GM12801 (cell line): Measurements from ENCODE around the gene HMCN1.

Source experiments
- TF ChIP-seq, protein P1 (sequence below): IDR thresholded peaks from one replicate; pipeline ENCODE4 v1.5.1; 2011; ENCODE audit warnings: control low read depth; ENCODE audit not compliant: insufficient read length; ENCODE audit errors: extremely low read depth

Gene HMCN1

DNA sequence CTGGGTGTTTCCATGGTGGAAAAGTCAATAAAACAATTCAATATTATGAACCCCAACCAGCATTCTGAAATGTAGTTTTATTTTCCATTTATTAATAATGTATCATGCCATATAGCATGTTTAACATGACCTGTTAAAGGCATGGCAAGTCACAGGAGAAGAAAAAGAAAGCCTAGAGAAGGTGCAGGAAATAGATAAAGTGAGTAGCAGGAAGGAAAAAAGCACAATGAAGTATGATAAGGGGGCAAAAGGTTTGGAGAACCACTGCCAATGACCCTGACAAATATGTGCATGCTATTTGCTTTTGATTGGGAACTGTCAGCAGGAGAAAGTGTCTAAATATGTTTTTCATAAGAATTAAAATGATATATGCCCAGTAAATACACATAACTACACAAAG lies 85.6 kb downstream of the HMCN1 start:
- TF ChIP-seq, protein P1, sequence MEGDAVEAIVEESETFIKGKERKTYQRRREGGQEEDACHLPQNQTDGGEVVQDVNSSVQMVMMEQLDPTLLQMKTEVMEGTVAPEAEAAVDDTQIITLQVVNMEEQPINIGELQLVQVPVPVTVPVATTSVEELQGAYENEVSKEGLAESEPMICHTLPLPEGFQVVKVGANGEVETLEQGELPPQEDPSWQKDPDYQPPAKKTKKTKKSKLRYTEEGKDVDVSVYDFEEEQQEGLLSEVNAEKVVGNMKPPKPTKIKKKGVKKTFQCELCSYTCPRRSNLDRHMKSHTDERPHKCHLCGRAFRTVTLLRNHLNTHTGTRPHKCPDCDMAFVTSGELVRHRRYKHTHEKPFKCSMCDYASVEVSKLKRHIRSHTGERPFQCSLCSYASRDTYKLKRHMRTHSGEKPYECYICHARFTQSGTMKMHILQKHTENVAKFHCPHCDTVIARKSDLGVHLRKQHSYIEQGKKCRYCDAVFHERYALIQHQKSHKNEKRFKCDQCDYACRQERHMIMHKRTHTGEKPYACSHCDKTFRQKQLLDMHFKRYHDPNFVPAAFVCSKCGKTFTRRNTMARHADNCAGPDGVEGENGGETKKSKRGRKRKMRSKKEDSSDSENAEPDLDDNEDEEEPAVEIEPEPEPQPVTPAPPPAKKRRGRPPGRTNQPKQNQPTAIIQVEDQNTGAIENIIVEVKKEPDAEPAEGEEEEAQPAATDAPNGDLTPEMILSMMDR, result no peak

DNA sequence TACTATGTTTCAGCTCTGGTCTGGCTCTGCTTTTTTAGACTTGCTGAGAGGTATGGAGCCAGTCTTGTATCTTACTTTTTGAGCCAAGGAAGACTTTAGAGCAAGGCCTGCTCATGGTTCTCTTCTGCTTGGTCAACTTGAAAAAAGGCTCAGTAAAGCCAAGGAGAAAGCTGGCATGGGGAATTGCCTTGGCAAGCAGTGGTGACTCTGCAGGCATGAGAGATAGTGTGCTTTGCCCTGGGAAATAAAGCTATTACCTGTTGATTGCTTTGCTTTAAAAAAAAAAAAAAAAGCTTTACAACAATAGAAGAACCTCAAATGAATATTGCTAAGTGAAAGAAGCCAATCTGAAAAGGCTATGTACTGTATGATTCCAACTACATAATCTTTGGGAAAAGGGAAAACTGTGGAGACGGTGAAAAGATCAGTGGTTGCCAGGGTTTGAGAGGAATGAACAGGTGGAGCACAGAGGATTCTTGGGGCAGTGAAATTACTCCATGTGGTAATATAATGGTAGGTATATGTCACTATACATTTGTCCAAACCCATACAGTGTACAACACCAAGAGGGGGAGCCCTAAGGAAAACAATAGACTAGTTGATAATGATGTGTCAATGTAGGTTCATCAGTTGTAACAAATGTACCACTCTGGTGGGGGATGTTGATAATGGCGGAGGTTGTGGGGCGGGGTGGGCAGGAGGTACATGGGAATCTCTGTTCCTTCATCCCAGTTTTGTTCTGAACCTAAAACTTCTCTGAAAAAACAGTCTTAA lies 87.6 kb downstream of the HMCN1 start:
- TF ChIP-seq, protein P1, result no peak

DNA sequence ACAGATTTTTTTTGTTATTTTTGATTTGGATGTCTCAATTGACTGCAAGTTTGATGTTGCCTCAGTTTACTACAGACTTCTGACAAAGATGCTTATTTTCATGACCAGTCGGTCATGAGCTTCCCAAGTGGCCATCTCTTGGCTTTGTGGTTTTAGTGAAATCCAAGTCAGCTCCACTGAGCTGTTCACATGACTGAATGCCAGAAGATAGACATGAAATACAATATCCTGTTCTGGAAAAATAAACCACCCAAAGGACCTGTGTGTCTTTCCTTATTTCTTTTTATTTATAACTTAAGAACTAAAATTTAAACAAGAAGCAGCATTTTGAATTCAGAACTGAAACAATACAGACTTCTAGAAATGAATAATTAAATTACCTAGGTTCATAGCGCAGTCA lies 89.3 kb downstream of the HMCN1 start:
- TF ChIP-seq, protein P1, result no peak

DNA sequence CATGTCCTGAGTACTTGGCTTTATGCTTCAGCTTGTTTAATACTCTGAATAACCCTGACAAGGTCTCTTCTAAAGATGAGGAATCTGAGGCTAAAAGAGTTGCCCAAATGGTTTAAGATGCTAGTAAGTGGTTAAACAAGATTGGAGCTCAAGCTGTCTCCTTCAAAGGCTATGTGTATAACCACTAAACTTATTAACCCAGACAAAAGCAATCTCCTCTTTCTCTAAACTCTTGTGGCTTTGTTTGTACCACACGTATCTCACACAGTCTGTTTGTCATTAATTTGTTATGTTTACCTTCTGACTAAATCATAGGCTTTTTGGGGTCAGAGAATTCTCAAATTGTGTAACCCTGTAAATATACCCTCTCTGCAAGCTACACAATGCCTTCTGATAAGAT lies 89.9 kb downstream of the HMCN1 start:
- TF ChIP-seq, protein P1, result no peak

DNA sequence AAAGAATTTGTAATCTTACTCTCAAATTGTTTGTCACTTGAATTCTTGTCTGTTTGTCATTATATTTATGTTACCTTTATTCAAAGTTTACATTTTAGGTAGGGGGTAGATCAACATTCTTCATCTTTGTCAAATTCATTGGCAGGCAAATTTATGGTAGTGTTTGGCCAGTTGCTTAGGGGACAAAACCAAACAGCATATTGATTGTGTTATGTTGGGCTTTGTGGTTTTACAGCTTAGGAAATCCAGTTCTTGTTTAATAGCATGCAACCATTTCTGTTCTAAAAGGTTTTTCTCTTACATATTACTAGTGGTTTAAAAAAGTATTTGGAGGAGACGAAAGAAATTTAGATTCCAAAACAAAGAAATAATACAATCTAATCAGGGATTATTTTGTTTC lies 91.4 kb downstream of the HMCN1 start:
- TF ChIP-seq, protein P1, result no peak

DNA sequence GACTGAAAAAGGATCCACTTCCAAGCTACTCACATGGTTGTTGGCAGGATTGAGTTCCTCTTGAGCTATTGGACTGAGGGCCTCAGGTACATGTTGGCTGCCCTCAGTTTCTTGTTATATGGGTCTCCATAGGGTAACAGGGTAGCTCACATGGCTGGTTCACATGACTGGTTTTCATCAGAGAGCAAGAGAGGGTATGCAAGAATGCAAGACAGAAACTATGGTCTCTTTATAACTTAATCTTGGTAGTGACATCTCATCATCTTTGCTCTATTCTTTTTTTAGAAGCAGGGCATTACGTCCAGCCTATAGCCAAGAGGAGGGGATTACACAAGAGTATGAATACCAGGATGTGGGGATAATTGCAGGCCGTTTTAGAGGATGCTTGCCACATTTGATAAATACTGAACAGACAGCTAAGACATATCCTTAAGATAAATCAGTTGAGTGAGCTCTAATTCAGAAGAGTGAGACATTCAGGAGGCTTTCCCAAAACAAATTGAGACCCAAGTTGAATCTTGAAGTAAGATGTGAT lies 100.2 kb downstream of the HMCN1 start:
- TF ChIP-seq, protein P1, result no peak

DNA sequence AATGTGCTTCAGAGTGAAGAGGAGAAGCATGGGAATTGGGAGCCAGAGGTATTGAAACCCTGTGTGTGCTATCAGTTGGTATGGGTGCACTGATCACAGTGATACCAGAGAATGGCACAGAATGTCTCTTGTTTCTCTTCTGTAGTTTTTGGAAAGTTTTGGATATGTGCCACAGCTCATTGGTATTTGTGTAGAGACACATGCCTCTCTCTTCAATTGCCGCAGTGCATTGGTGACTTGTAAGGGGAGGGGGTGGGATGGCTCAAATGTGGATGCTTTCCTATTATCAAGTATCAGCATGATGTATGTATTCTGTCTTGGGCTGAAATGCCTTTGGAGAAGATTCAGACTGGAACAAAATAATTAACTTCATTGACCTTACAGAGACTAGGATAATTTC lies 101.0 kb downstream of the HMCN1 start:
- TF ChIP-seq, protein P1, result no peak

DNA sequence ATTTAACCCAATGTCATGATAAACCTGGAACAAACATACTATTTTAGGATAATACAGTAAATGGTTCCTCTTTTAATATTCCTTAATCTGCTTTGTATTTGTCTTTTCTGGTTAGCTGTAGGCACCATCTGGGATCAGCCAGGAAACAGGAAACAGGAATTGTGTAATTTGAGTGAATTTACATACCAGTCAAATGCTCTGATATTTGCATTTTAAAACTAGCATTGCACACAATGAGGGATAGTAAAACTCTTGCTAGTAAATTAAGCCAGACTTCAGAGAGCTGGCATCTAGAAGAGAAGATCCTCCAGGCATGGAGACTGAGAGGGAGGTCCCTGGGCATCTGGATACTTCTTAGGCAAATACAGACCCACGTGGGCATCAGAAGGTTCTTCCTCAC lies 103.5 kb downstream of the HMCN1 start:
- TF ChIP-seq, protein P1, result no peak
